ENCODE data around the gene CEBPB.
"Not testable (repeated sequence)": the region's sequence is repeated elsewhere in the genome, so short reads cannot be mapped to it uniquely, and the experiment has no call there.

The CEBPB gene

DNA sequence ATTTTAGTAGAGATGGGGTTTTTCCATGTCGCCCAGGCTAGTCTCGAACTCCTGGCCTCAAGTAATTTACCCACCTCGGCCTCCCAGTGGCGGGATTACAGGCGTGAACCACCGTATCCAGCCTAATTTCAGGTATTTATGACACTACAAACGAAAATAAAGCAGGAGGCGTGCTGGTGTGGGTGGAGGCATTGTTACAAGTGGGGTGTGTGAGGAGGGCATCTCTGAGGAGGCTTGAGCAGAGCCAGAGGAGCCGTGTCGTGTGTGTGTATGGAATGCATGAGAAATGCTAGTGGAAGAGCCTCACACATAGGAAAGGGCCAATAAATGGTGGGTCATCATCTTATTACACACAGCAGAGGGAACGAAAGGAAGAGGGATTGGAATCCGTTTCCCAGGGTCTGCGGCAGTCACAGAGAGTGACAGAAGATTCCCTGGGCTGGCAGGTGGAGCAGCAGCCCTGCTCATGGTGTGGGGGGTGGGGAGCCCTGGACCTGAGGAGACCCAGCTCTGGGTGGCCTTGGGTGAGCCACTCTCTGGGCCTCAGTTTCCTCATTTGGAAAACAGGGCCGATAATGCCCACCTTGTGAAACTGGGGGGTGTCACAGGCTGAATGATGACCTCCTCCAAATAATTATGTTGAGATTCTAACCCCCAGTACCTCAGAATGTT is 19.9 kb upstream of the CEBPB start:
- DNase-seq (ENCODE audit: low read depth), result no peak

DNA sequence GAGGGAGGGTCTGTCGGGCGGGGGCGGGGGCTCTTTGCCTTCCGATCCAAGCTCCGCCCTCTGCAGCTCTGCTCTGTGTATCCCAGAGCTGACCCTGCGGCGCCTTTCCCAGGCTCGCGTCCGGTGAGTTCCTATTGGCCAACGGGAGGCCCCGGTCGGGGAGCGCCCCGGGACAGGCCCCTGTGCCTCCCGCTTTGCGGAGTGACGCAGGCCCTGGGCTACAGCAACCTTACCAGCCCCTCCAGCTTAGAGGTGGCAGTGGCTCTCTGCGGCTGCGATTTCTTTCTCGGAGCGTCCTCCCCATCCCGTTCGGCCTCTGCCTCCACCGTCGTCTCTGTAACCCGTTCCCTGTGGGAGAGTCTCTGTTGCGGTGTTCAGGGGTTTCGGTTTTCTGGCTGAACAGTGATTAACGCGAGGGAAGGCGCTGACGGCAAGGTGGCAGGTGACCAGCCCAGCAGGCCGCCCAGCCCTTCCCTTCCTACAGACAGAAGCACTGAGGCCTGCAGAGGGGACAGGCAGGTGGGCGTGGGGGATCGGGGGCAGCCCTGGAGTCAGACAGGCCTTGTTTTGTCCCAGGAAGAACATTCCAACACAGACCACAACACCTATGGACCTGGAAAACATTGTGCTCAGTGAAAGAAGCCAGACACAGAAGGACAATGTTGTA is 18.1 kb upstream of the CEBPB start:
- no peak for DNase-seq (ENCODE audit: low read depth)

DNA sequence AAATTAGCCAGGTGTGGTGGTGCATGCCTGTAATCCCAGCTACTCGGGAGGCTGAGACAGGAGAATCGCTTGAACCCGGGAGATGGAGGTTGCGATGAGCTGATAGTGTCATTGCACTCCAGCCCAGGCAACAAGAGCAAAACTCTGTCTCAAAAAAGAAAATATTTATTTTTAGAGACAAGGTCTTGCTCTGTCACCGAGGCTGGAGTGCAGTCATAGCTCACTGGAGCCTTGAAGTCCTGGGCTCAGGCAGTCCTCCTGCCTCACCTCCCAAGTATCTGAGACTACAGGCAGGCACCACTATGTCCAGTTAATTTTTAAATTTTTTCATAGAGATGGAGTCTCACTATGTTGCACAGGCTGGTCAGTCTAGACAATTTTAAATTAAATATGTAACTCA is 16.2 kb upstream of the CEBPB start:
- DNase-seq (ENCODE audit: low read depth), result no peak

DNA sequence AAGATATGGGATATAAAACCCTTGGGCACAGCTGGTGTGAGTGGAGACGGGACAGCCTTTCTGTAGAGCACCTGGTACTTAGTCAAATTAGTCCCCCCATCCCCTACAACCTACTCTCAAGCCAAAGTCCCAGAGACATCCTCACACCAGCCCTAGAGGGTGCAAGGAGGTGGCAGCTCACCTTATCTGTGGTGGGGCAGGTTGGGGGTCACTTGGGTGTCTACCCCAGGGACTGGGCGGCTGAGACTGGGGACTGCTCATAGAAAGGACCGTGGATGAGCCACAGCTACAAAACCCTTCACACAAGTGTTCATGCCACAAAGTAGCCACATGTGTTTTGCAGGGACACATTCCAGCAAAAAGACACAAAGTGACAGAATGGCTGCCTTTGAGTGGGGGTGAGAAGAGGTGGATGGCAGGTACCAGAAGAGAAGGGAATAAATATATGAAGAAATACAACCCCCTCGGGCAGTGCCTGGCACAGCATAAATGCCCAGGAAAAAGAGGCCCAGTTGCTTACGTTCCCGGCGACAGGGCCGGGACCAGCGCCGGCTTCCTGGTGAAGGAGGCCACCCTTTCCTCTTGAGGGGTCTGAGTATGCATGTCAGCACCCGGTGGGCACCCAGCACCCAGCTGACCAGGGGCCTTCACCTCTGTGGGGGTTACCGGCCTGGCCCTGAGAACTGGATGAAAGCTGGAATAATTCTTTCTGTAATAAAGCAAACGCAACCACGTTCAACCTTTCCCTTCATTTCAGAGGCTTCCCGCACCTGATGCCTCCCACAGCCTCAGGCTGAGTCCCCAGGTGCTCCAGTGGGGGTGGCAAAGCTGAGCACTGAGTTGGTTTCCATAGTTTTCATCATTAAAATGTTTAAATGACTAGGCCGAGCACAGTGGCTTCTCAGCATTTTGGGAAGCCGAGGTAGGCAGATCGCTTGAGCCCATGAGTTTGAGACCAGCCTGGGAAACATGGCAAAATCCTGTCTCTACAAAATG is 14.4 kb upstream of the CEBPB start:
- DNase-seq (ENCODE audit: low read depth), result no peak

DNA sequence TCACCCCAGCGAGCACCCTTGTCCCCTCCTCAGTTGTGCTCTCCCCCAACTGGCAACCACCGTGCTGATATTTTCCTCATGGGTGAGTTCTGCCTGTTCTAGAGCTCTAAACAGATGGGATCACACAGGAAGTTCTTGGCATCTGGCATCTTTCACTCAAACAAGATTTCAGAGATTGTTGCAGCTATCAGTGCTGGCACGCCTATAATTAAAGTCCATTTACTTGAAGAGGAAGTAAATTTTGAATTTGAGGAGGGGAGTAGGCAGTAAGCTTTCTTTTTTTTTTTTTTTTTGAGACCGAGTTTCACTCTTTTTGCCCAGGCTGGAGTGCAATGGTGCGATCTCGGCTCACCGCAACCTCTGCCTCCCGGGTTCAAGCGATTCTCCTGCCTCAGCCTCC is 12.0 kb upstream of the CEBPB start:
- DNase-seq (ENCODE audit: low read depth), result not testable (repeated sequence)

DNA sequence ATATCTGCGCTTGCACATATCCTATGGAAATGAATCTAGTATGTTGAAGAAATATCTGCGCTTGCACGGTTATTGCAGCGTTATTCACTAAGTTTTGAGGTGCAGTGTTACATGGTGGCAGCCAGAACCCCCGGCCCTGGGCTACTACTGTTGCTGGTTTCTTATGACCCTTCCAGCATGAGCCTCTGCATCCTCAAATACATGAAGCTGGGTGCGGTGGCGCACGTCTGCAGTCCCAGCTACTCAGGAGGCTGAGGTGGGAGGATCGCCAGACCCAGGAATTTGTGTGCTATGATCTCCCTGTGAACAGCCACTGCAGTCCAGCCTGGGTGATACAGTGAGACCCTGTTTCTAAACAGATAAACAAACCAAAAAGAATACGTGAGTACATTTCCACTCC is 9.3 kb upstream of the CEBPB start:
- DNase-seq (ENCODE audit: low read depth), result no peak

DNA sequence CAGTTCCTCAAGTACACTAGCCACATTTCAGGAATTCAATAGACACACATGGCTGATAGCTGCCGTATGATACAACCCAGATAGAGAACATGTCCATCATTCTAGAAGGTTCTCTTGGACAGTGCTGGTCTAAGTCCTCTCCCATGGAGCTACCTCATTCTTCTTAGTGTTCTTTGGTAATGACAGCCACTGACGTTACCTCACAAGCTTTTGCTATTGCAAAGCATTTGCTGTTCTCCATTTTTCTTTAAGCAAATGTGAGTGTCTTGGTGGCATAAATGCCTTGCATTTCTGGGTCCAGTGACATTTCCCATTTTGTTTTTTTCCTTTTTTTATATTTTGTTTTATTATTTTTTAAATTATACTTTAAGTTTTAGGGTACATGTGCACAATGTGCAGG is 8.3 kb upstream of the CEBPB start:
- no peak for DNase-seq (ENCODE audit: low read depth)

DNA sequence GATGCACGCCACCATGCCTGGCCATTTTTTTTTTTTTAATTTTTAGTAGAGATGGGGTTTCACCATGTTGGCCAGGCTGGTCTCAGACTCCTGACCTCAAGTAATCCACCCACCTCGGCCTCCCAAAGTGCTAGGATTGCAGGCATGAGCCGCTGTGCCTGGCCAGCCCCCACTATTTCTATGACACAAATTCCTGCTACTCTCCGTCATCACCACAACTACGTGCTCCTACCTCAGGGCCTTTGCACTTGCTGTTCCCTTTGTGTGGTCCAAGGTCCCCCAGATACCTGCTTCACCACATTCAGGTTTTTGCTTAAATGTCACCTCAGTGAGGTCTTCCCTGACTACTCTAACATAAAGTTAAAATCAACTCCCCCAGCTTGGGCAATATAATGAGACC is 5.2 kb upstream of the CEBPB start:
- DNase-seq (ENCODE audit: low read depth), result no peak

DNA sequence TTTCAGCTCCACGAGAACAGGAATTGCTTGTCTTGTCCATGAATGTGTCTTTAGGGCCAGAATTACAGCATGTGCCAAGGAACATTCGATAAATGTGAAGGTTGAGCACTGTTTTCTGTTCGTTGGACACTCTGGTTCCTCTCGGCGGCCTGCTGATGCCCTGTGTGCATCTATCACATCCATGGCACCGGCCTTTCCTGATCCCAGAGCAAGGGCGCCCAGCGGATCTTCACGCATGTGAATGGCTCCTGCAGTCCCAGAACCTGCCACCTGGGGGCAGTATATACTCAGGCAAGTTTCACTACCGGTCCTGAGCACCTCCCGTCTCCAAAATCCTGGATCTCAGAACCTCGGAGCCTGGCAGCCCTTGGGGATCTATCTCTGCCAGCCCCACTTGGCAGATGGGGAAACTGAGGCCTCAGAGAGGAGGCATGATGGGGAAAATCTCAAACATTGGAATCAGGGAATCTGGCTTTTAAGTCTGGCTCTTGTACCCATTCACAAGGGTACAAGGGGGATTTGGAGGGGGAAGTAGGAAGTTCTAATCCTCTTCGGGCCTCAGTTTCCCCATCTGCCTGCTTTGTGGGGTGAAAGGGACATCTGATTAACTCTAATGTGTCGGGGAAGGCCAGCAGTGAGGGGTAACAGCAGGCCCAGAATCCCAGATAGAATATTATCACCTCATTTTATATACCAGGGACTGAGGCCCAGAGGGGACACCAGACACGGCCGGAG is 4.3 kb upstream of the CEBPB start:
- peak; percentile 85 for DNase-seq (ENCODE audit: low read depth)

DNA sequence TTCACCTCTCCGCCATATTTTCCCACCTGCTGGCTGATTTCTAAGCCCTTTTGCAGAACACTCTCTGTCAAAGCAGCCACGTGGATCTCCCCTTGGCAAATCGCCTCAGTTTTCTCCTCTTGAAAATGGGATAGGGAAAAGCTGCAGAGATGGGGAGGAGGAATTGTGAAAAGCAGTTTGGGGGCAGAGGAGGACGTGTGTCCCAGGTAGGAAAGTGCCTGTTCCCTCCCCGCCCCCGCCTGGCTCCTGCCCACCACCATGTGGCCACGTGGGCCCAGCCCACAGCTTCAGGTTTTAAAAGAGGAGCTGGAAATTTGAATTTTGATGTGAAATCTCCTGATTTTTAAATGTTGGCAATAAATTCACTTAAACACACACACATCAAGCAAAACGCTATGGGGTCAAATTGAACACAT is 3.6 kb upstream of the CEBPB start:
- DNase-seq (ENCODE audit: low read depth), result no peak

DNA sequence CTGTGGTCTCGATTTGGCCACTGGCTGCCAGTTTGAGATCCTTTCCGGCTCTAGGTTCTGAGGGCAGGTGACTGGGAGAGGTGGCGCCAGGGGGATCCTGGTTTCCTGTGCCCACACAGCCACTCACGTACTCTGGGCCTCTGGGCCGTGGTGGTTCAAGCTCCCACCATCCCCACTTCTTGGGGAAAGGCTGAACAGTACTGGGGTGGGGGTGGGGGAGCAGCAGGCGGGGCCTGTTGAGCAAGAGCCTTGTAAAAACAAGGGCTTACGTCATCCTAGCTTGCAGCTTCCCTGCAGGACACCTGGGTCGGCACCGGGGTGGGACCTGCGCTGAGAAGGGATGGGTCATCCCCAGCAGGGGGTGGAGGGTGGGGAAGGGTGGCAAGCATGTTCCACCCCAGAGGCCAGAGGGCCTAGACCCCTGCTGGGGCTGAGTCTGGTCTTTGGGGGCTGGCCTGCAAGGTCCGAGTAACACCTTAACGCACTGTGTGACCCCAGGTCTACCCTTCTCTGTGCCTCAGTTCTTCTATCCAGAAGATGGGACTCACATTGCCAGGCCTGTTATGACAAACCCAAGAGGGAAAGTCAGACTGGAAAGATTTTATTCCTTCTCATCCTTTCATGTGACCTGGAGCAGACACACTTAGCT is 3.1 kb upstream of the CEBPB start:
- DNase-seq (ENCODE audit: low read depth), result no peak

DNA sequence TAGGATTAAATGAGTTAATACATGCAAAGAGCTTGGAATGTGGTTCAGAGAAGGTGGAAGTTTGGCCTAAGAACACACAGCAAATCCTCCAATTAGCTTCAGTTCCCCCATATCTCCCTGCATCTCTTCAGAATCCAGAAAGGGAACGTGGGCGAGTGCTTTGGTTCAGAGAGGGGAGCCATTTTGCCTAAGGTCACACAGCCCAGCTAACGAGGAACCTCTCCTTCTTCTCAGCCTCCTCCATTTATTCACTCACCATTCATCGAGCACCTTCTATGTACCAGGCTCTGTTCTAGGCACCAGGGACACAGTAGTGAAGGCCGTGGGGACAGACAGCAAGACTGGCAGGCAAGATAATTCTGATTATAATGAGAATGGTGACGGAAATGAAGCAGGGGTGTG is 2.3 kb upstream of the CEBPB start:
- DNase-seq (ENCODE audit: low read depth), result no peak

DNA sequence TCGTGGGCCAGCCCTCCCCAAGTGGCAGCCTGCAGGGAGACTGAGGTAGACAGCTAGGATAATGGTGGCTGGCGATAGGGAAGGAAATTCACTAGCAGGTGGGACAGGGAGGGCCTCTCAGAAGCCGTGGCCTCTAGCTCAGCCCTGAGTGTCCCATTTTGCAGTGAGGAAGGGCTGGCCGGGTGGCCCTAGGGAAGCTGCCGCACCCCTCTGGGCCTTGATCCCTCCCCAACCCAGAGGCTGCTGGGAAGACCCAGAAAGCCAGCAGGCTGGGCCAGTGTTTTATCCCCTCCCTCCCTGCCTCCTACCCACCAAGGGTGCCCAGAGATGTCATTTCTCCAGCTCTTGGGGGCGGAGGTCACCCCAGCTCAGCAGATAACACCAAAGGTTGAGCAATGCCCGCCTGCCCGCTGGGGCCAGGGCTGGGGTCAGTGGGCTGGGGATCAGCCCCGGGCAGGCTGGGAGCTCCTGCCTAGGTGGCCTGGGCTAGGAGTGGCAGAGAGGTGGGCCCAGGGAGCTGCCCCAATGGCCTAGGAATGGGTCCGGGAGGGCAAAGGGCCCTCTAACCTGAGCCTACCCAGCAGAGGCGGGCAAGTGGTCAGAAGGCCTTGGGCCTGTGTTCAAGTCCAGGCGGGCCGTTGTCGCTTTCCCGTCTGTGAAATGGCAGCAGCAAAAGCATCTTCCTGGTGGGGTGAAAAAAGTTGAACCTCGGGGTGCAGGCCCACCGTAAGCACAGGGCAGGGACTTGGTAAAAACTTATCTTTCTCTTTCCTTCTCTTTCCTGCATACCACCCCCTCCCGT is 1.6 kb upstream of the CEBPB start:
- no peak for DNase-seq (ENCODE audit: low read depth)

DNA sequence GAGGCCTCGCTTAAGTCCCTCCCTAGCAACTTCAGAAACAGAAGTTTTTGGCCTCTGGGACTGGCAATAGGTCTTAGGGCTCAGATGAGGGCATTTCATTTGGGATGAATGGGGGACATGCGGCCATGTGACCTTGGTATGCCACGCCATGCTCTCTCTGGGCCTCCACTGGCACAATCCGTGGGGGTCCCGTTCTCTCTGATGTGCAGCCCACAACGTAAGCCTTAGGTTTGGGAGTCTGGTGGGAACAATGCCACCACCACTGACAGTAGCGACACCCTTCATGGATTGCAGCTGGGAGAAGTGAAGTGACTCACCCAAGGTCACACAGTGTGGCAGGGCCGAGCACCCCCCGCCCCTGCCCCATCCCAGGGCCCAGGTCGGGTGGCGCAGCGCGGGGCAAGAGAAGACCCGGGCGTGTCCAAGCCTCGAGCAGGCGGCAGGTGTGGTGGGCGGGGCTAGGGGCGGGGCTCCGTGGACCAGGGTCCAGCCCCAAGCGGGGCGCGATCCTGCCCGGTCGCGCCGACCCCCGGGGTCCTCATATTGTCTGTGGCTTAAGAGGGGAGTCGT is 864 bp upstream of the CEBPB start:
- DNase-seq (ENCODE audit: low read depth), result no peak

DNA sequence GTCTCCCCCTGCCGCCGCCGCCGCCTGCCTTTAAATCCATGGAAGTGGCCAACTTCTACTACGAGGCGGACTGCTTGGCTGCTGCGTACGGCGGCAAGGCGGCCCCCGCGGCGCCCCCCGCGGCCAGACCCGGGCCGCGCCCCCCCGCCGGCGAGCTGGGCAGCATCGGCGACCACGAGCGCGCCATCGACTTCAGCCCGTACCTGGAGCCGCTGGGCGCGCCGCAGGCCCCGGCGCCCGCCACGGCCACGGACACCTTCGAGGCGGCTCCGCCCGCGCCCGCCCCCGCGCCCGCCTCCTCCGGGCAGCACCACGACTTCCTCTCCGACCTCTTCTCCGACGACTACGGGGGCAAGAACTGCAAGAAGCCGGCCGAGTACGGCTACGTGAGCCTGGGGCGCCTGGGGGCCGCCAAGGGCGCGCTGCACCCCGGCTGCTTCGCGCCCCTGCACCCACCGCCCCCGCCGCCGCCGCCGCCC is 474 bp downstream of the CEBPB start:
- peak; percentile 55 for DNase-seq (ENCODE audit: low read depth)

DNA sequence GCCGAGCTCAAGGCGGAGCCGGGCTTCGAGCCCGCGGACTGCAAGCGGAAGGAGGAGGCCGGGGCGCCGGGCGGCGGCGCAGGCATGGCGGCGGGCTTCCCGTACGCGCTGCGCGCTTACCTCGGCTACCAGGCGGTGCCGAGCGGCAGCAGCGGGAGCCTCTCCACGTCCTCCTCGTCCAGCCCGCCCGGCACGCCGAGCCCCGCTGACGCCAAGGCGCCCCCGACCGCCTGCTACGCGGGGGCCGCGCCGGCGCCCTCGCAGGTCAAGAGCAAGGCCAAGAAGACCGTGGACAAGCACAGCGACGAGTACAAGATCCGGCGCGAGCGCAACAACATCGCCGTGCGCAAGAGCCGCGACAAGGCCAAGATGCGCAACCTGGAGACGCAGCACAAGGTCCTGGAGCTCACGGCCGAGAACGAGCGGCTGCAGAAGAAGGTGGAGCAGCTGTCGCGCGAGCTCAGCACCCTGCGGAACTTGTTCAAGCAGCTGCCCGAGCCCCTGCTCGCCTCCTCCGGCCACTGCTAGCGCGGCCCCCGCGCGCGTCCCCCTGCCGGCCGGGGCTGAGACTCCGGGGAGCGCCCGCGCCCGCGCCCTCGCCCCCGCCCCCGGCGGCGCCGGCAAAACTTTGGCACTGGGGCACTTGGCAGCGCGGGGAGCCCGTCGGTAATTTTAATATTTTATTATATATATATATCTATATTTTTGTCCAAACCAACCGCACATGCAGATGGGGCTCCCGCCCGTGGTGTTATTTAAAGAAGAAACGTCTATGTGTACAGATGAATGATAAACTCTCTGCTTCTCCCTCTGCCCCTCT is 1.1 kb downstream of the CEBPB start:
- peak; percentile 52 for DNase-seq (ENCODE audit: low read depth)

DNA sequence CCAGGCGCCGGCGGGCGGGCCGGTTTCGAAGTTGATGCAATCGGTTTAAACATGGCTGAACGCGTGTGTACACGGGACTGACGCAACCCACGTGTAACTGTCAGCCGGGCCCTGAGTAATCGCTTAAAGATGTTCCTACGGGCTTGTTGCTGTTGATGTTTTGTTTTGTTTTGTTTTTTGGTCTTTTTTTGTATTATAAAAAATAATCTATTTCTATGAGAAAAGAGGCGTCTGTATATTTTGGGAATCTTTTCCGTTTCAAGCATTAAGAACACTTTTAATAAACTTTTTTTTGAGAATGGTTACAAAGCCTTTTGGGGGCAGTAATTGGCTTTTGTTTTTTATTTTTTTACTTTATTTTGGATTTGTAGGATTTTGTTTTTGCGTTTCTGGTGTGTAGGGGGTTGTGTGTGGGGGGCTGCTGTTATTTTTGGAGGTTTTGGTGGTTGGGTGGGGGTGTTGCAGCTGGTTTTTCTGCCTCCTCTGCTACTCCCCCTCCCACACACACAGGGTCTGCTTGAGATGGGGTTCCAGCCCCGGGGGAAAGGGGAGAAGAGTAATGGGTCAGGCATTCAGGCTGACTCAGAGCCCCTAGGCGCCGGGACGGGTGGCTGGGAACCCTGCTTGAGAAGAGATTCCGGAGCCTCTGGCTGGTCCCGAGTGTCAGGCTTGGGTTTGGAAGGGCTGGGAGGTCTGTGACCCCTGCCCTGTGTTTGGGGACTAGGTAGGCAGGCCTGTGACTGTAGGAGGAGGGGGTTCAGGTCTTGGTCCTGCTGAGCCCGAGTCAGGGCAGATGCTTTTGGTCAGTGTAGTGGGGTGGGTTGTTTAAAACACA is 2.0 kb downstream of the CEBPB start:
- peak; percentile 74 for DNase-seq (ENCODE audit: low read depth)

DNA sequence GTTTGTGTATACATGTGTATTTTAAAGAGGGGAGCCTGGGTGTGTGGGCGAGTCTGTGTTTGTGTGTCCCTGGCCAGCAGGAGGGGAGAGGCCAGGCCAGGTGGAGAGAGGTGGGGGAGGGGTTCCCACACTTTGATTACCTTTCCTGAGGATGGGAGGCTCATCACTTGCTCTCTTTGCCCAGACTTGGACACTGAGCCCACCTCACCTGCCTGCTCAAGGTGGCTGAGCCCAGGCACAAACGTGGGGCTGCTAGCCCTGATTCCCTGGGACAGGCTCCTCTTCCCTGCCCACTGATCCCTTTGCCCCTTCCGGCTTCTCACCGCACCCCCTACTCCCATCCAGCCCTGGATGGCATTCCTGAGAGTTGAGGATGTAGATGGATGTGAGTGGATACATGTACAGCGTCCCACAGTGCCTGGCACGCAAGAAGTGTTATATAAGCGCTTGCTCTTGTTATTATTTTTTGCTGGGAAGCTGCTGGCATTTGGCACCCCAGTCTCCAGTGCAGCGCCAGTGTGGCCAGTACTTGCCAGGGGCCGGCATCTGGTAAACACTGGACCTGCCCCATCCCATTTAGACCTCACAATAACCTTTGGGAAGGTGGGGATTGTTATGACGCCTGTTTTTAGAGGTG is 2.7 kb downstream of the CEBPB start:
- no peak for DNase-seq (ENCODE audit: low read depth)
